IPS DF 6.9 (cell line): ENCODE data around the gene IL17B.

Source experiments
- DNase-seq: peaks from one replicate; pipeline ENCODE4 v3.0.0-alpha.2; 2013; ENCODE audit warnings: low read depth, low spot score
- H3K27ac ChIP-seq: one replicate; pipeline ENCODE4 v1.5.1; 2013; ENCODE audit warnings: low read length, control low read depth
- H3K27me3 ChIP-seq: 2 replicates; pipeline ENCODE4 v1.6.1; 2013; ENCODE audit warnings: mild to moderate bottlenecking, low read length; ENCODE audit not compliant: control insufficient read depth, insufficient read depth
- H3K36me3 ChIP-seq: 2 replicates; pipeline ENCODE4 v1.6.1; 2013; ENCODE audit warnings: low read length; ENCODE audit not compliant: control insufficient read depth, insufficient read depth
- H3K4me1 ChIP-seq: 2 replicates; pipeline ENCODE4 v1.6.1; 2013; ENCODE audit warnings: low read length; ENCODE audit not compliant: control insufficient read depth, insufficient read depth
- H3K4me3 ChIP-seq: 2 replicates; pipeline ENCODE4 v1.5.1; 2013; ENCODE audit warnings: mild to moderate bottlenecking, low read length
- H3K9me3 ChIP-seq: 2 replicates; pipeline ENCODE4 v1.6.1; 2013; ENCODE audit warnings: low read length, inconsistent platforms; ENCODE audit not compliant: control insufficient read depth, insufficient read depth
- WGBS: extraction: QIAGEN DNeasy Blood & Tissue Kit; methylation state at CpG from one replicate; pipeline ENCODE4 v1.1.7; 2013; ENCODE audit warnings: mixed read lengths, missing lambda C conversion rate; ENCODE audit not compliant: insufficient read length, insufficient coverage; 5-methylcytosine and 5-hydroxymethylcytosine counted together

The IL17B gene

DNA sequence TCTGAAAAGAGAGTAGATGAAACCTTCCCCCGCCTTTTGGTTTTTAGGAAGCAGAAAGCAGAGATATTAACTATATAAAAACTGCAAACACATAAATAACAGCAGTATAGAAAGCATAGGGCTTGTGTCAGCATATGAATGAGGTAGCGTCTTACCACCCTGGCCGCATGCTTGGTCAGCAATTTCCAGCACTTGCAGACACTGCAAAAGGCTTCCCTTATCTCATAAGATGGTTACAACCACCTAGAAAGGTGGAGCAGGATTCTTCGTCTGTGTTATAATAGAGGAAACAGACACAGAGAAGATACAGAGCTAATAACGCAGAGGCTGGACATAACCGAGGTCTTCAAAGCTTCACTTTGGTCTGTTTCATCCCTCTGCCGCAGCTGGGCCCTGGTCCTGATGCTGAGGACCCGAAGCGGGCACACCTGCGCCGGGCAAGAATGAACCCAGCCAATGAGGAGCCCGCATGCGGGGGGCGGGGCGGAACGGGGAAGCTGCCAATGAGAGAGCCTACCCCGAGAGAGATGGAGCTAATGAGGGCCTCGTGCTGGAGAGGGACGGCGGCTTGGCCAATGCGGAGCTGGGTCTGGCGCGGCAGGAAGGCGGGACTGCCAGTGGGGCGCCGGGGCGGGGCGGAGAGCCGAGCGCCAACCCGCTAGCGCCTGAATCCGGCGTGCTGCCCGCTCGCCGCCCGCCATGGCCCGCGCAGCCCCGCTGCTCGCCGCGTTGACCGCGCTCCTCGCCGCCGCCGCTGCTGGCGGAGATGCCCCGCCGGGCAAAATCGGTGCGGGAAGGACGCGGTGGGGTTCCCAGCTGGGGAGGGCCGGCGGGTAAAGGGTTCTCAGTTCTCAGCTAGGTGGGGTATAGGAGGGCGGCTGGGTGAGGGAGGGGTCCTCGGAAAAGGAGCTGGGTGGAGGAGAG, 21.5 kb downstream of the IL17B start, which contains the start of gene PCYOX1L:
Gene PCYOX1L (plus strand): TSS at position 677 of the 924 bp plus-strand sequence. CDS start 23 bp downstream, at position 700.
- H3K27ac ChIP-seq, result no peak within 1 kb of the TSS
- H3K4me1 ChIP-seq, result 0 out of 2 replicates have a peak, but pooled peaks cover 1% of the 10 kb centered on the region
- H3K9me3 ChIP-seq, result no peaks in the 10 kb centered on the region
- no peaks in the 10 kb centered on the region for H3K36me3 ChIP-seq
- no peaks in the 10 kb centered on the region for H3K27me3 ChIP-seq
- WGBS, result no CpG with 5 or more reads among the region's 61 CpGs
- peak within 1 kb of the TSS; percentile 70; the same call in 1 of the 2 replicates for H3K4me3 ChIP-seq
- DNase-seq, result peak; percentile 88

DNA sequence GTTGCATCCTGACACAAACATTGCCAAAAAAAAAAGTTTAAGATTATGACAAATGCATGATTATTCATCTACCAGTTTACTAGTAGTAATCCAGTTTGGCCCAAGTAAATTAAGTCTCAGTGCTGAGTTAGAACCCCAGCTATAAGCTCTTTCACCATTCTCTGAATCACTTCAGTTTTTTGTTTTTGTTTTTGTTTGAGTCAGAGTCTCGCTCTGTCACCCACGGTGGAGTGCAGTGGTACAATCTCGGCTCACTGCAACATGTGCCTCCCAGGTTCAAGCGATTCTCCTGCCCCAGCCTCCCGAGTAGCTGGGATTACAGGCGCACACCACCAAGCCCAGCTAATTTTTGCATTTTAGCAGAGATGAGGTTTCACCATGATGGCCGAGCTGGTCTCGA, 22.7 kb downstream of the IL17B start:
- Histone ChIP-seq H3K27me3 (no peaks in the 10 kb centered on the region), H3K9me3 (no peaks in the 10 kb centered on the region), H3K27ac (no peak overlapping the region), H3K4me3 (no peak overlapping the region), H3K4me1 (0 out of 2 replicates have a peak, but pooled peaks cover 1% of the 10 kb centered on the region), H3K36me3 (peaks cover 4% of the 10 kb centered on the region; the same call in 1 of the 2 replicates)
- DNase-seq, result no peak
- WGBS, result no CpG with 5 or more reads among the region's 8 CpGs

- no CpG with 5 or more reads among the region's 1 CpG for WGBS
- H3K36me3 ChIP-seq, result peaks cover 7% of the 10 kb centered on the region; the same call in 1 of the 2 replicates
Measured at GRCh38 chr5:149355688-149356087, 23.4 kb downstream of the IL17B start.

DNA sequence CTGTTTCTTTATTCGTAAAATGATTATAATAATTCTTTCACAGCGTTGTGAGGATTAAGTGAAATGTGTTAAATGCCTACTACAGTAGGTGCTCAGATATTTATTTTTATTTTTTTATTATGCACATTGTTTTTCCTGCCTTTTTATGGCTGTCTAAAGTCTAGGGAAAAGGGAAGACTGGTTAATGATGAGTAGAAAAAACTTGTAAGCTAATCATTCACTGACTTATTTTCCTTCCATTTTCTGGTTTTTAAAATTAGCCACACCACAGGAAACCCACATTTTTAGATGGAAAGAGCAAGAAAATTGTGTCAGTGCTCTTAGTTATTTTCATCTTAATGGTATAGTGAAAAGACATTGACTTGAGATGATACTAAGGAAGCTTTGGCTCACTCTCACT, 25.2 kb downstream of the IL17B start:
- no CpG with 5 or more reads among the region's 2 CpGs for WGBS
- Histone ChIP-seq H3K4me3 (no peak overlapping the region), H3K4me1 (0 out of 2 replicates have a peak, but pooled peaks cover 1% of the 10 kb centered on the region), H3K9me3 (no peaks in the 10 kb centered on the region), H3K27ac (no peak overlapping the region), H3K27me3 (no peaks in the 10 kb centered on the region), H3K36me3 (peaks cover 7% of the 10 kb centered on the region; the same call in 1 of the 2 replicates)
- no peak for DNase-seq

More at GRCh38 chr5:149355688-149356087, 23.4 kb downstream of the IL17B start:
- DNase-seq, result no peak
- Histone ChIP-seq H3K4me1 (0 out of 2 replicates have a peak, but pooled peaks cover 1% of the 10 kb centered on the region), H3K9me3 (no peaks in the 10 kb centered on the region), H3K27me3 (no peaks in the 10 kb centered on the region), H3K4me3 (no peak overlapping the region), H3K27ac (no peak overlapping the region)

- no peak overlapping the region for H3K27ac ChIP-seq
- H3K36me3 ChIP-seq, result peaks cover 17% of the 10 kb centered on the region
- no peaks in the 10 kb centered on the region for H3K9me3 ChIP-seq
- no CpG with 5 or more reads among the region's 4 CpGs for WGBS
- H3K27me3 ChIP-seq, result no peaks in the 10 kb centered on the region
- no peaks in the 10 kb centered on the region for H3K4me1 ChIP-seq
- no peak overlapping the region for H3K4me3 ChIP-seq
- no peak for DNase-seq
Measured at GRCh38 chr5:149352169-149352568, 26.9 kb downstream of the IL17B start.

GRCh38 chr5:149349382-149349781, 29.7 kb downstream of the IL17B start:
- no peak overlapping the region for H3K27ac ChIP-seq
- no peaks in the 10 kb centered on the region for H3K9me3 ChIP-seq
- DNase-seq, result no peak
- WGBS, result no CpG with 5 or more reads among the region's 4 CpGs
- no peaks in the 10 kb centered on the region for H3K4me1 ChIP-seq
- no peaks in the 10 kb centered on the region for H3K27me3 ChIP-seq
- H3K4me3 ChIP-seq, result no peak overlapping the region
- peaks cover 17% of the 10 kb centered on the region for H3K36me3 ChIP-seq

DNA sequence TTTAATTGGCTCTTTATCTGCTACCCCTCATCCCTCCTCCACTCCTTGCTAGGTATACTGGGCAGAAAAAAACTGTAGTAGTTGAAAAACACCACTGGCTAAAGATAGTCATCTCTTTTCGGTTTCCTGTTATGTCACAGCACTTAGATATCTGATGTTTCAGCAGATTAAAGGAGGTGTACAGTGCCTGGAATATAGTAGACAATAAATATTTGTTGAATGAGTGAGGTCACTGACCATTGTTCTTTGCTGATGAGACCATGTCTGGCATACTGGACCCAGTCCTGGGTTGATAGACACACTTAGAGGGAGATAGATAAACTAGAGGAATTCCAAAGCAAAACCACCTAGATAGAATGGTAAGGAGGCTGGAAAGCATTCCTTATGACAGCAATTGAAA, 30.6 kb downstream of the IL17B start:
- Histone ChIP-seq H3K36me3 (peaks cover 17% of the 10 kb centered on the region), H3K4me3 (no peak overlapping the region), H3K4me1 (no peaks in the 10 kb centered on the region), H3K9me3 (no peaks in the 10 kb centered on the region), H3K27me3 (no peaks in the 10 kb centered on the region), H3K27ac (no peak overlapping the region)
- no peak for DNase-seq
- WGBS, result no CpG with 5 or more reads among the region's 1 CpG

GRCh38 chr5:149345892-149346222, 33.2 kb downstream of the IL17B start:
- H3K4me1 ChIP-seq, result no peaks in the 10 kb centered on the region
- WGBS, result no CpG with 5 or more reads among the region's 11 CpGs

DNA sequence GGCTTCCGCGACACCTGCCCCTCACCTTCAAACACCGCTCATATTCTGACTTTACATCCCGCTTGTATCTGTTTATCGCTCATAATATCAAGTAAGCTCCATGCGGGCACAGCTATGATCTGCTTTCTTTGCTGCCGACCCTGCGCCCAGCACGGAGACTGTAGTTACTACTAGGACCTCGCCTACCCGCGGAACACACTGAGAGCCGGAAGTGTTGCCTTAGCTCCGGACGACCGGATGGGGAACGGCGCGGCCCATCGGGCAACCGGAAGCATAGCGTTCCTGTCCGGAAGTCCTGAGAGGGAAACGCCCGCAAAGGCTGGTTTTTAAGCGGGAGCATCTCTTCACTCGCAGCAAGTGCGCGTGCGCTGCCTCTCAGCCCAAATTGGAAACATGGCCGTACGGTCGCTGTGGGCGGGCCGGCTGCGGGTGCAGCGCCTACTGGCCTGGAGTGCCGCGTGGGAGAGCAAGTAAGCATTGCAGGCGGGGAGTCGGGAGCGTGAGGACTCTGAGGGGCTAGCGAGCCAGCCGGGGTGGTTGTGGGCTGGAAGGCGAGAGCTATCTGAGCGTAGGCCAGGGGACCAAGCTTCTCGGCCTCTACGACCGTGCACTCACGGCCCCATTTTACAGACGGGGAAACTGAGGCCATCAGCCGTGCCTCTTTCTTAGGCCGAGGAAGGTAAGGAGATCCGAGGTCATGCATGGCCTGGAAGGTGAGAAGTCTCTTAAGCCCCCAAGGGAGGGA, 33.8 kb downstream of the IL17B start, which contains the start of gene GRPEL2:
Gene GRPEL2 (plus strand): TSS at position 353 of the 745 bp plus-strand sequence. CDS start 41 bp downstream, at position 394.
- Histone ChIP-seq H3K36me3 (peaks cover 10% of the 10 kb centered on the region), H3K4me3 (peak within 1 kb of the TSS; percentile 92), H3K27me3 (no peaks in the 10 kb centered on the region), H3K9me3 (no peaks in the 10 kb centered on the region), H3K27ac (no peak within 1 kb of the TSS), H3K4me1 (no peaks in the 10 kb centered on the region)
- WGBS, result no CpG with 5 or more reads among the region's 54 CpGs
- peak; percentile 89 for DNase-seq

More at GRCh38 chr5:149345892-149346222, 33.2 kb downstream of the IL17B start:
- no peak for DNase-seq
- Histone ChIP-seq H3K9me3 (no peaks in the 10 kb centered on the region), H3K27me3 (no peaks in the 10 kb centered on the region), H3K4me3 (peak overlapping the region; percentile 92), H3K36me3 (peaks cover 11% of the 10 kb centered on the region), H3K27ac (no peak overlapping the region)

DNA sequence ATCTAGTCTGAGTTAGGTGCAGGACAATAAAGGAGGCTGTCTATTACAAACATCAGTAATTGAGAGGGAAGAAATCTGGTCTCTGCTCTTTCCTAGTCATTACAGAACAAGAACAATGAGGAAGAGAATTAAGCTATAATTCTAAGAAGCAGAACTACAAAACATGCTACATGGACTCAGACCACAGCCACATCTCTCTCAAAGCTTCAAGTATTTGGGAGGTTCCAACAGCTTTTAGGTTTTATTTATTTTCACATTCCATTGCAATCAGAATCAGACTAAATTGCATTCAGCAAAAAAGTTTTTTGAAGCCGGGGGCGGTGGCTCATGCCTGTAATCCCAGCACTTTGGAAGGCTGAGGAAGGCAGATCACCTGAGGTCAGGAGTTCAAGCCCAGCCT, 34.9 kb downstream of the IL17B start:
- H3K4me3 ChIP-seq, result no peak overlapping the region
- H3K9me3 ChIP-seq, result no peaks in the 10 kb centered on the region
- WGBS, result no CpG with 5 or more reads among the region's 2 CpGs
- DNase-seq, result no peak
- no peak overlapping the region for H3K27ac ChIP-seq
- H3K4me1 ChIP-seq, result no peaks in the 10 kb centered on the region
- peaks cover 10% of the 10 kb centered on the region for H3K36me3 ChIP-seq
- no peaks in the 10 kb centered on the region for H3K27me3 ChIP-seq
